GM12872 (cell line): Measurements from ENCODE around the gene STRA6.

Experiments used
- TF ChIP-seq, protein P1 (sequence below): IDR thresholded peaks from 3 replicates; pipeline ENCODE4 v1.5.1; 2011; ENCODE audit warnings: low read depth, mild to moderate bottlenecking, low read length, moderate library complexity; ENCODE audit not compliant: insufficient read depth

Gene STRA6

DNA sequence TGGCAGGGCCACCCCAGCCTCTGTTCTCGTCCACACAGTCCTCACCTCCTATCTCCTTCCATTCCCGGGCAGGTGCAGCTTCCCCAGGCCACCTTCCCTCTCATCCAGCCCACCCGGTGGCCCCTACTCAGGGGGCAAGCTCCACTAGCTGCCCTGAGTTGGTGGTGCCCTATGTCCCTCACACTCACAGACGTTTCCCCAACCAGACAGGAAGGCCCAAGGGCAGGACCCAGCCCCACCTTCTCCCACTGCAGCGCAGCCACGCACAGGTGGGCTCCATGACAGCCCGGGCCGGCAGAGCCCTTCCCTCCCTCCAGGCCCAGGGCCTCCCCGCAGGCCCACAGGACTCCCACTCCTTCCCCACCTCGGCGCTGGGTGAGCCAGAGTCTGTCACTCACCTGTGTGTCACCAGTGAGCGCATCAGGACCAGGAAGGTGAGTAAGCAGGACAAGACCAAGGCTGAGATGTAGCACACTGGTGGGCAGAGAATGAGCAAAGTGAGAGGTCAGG, 17.9 kb downstream of the STRA6 start:
- TF ChIP-seq, protein P1, sequence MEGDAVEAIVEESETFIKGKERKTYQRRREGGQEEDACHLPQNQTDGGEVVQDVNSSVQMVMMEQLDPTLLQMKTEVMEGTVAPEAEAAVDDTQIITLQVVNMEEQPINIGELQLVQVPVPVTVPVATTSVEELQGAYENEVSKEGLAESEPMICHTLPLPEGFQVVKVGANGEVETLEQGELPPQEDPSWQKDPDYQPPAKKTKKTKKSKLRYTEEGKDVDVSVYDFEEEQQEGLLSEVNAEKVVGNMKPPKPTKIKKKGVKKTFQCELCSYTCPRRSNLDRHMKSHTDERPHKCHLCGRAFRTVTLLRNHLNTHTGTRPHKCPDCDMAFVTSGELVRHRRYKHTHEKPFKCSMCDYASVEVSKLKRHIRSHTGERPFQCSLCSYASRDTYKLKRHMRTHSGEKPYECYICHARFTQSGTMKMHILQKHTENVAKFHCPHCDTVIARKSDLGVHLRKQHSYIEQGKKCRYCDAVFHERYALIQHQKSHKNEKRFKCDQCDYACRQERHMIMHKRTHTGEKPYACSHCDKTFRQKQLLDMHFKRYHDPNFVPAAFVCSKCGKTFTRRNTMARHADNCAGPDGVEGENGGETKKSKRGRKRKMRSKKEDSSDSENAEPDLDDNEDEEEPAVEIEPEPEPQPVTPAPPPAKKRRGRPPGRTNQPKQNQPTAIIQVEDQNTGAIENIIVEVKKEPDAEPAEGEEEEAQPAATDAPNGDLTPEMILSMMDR, result no peak

- TF ChIP-seq, protein P1, result no peak
Observed at GRCh38 chr15:74182131-74182530, 20.5 kb downstream of the STRA6 start.

DNA sequence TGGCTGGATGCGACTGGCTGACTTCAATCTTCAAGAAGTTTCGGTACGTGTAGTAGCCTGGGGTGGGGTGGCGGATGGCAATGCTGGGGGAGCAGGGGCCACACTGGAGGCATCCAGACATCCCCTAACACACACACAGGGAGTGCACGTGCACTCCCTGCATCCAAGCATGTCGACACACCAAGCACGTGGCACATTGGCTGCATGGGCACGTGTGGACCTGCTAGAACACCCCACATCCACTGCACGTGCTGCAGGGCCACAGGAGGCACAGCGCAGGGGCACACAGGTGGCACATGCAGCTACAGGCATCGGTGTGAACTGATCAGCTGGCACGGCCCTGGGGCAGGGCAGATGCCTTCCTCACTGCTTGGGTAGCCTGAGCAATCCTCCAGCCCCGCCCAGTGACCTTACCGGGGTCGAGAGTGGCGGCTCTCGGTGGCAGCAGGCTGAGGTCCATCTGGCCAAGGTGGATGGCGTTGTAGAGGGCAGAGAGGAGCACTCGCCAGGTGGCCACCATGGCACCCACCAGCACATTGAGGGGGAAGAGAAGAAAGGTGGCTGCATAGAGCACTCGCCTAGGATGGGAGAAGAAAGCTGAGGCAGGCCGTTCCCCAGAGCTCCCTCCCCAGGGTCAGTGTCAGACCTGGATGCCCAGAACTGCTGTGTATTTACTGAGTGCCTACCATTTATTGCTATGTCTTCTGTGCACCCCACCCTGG, 21.5 kb downstream of the STRA6 start:
- TF ChIP-seq, protein P1, result no peak

DNA sequence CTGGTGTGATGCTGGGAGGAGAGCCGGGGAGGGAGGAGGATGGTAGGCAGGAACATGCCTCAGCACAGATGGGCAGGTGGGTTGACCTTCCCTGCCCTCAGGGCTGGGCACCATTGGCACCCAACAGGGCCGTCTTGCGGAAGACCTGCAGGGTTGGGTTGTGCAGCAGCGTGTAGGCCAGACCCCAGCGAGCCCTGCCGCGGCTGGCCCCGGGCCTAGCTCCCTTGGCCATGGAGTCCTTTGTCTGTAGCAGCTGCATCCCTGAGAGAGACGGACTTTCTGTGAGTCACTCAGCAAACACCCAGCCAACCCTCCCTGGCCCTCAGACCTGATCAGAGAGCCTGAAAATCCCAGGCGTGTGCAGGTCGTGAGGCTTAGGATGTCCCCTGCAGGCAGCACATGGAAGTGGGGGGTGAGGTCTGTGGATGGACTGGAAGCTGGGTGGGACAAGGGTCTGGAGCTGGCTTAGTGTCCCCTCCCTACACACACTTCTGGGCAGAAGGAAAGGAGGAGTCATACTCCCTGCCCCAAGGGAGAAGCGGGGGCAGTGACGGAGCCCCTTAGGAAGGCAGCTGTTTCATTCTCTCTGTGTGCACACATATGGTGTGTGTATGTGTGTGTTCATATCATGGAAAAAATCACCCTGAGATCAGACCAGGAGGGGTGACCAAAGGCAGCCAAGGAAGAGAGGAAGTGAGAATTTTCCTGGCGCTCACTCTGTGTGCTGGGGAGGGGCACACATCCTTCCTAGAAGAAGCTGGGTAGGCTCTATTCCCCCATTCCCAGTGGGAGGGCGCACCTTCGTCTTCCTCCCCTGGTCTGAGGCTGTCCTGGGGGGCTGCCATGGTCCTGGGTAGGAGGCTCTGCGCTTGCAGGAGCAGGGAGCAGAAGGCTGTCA, 22.4 kb downstream of the STRA6 start:
- TF ChIP-seq, protein P1, result no peak

DNA sequence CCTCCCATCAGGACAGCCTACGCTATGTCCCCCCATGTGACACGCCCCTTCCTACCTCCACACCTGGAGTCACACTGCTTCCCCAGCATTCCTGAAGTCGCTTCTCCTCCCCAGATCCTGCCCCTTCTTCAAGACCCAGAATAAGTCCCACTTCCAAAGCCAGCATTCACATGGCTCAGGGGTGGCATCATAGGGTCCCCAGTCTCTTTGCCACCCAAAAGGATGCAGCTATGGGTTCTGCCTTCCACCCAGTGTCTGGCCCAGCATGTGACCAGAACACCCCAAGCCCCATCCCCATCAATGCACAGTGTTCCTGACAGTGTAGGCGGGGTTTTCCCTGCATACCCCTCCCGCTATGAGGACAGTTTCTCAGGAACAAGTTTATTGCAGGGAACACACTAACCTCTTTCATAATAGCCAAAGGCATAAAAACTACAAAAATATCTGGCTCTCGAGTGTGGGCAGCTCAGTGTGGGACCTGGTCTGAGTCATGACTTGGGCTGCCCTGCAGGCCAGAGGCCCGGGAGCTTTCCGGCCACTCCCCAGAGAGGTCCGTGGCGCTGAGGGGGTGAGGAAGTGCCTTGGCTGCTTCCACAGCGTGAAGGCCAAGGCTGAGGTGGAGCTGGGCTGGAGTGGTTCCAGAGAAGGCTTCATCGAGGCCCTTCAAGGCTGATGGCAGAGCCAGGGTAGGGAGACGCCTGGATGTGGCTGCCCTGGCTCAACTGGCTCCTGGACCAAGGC, 23.3 kb downstream of the STRA6 start:
- TF ChIP-seq, protein P1, result no peak

DNA sequence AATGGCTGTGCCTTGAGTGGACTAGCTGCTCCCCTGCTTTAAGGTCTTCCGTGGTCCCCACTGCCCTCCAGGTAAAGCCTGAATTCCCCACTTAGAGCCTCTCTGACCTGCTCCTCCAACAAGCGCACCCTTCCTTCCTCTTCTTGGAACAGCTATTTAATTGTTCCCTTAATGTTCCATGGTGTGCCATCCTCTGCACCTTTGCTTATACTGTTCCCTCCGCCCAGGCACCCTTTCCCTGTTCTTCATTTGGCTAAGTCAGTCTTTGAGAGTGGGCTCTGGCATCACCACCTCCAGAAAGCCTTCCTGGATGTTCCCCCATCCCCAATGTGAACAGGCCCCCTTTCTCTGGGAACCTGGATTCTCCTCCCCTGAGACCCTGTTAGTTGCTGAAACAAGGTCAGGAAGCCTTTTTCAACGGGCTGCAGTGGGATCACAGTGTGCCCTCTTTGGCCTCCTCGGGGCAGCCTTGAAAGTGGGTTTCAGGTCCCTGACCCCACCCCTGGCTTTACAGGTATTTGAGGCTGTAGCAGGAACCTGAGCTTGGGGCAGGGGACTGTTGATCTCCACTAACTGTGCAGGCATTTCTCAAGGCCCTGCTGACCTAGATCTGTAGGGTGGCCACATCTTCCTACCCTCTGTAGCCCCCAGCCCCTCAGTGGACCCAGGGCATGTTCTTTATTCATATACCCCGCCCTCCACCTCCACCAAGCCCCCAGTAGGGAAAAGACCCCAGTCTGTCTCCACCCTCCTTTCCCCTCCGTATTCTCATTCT, 24.1 kb downstream of the STRA6 start:
- TF ChIP-seq, protein P1, result no peak
